GM13977 (cell line): ENCODE data around the gene SAP25.

ENCODE experiments used
- DNase-seq: peaks from one replicate; pipeline ENCODE4 v3.0.0; 2012; ENCODE audit warnings: low spot score
- CTCF ChIP-seq: IDR thresholded peaks from 2 replicates; pipeline ENCODE4 v1.5.1; 2012; ENCODE audit warnings: mild to moderate bottlenecking, control low read depth; ENCODE audit not compliant: insufficient read depth; ENCODE audit errors: extremely low read depth, missing control alignments
- in situ Hi-C: fragments of 300-500 bp; cut with MboI; formaldehyde crosslinking; loops from one replicate; pipeline ENCODE4 v1.12.0; 2022; ENCODE audit warnings: low sequenced_read_pairs, low pct_unique_long_range_greater_than_20kb, mixed read lengths, inconsistent platforms; ENCODE audit not compliant: unreplicated experiment

SAP25 gene

GRCh38 chr7:100585511-100586265 is 12.0 kb upstream of the SAP25 start, which contains the start of gene LRCH4:
LRCH4 (minus strand) TSS chr7:100586129; CDS start chr7:100586100, 29 bp downstream.
- TF ChIP-seq CTCF = no peak
- in situ Hi-C loops = no loop called here
- DNase-seq = peak; percentile 82

GRCh38 chr7:100584683-100585510 is 11.2 kb upstream of the SAP25 start:
- no peak for DNase-seq
- in situ Hi-C loops = no loop called here
- no peak for TF ChIP-seq CTCF

GRCh38 chr7:100584054-100584682 is 10.5 kb upstream of the SAP25 start:
- in situ Hi-C loops = no loop called here
- DNase-seq = no peak
- TF ChIP-seq CTCF = no peak

GRCh38 chr7:100583132-100584053 is 9.7 kb upstream of the SAP25 start:
- TF ChIP-seq CTCF = no peak
- in situ Hi-C loops = no loop called here
- peak; percentile 62 for DNase-seq

- in situ Hi-C loops = no loop called here
- TF ChIP-seq CTCF = no peak
- DNase-seq = no peak
These were observed 8.9 kb upstream of the SAP25 start for GRCh38 chr7:100582650-100583049.
